Activated CD8-positive, alpha-beta T cell treated with anti-CD3 and anti-CD28 coated beads, Interleukin-2, amount 10 ng/mL, durations not matched to agents 7 days and 5 days (primary cell): Measurements from ENCODE around the gene TUSC7. TPM values are rescaled to one million over a fixed set of nuclear protein-coding genes. Genes with fewer than 3 reads are reported as not detected.

Experiments used
- ATAC-seq: fragments of 150-1000 bp; cut with Tn5 transposase; one replicate; pipeline ENCODE4 v1.10.0; 2021; ENCODE audit warnings: moderate library complexity
- CTCF ChIA-PET: fragments of 350-600 bp; sonication (Branson Sonifier 250); formaldehyde crosslinking; loops from one replicate; lab custom pipeline; 2021; ENCODE audit warnings: antibody characterized with exemption; lab: Charles Lee
- POLR2A ChIA-PET: fragments of 350-600 bp; sonication (Branson Sonifier 250); formaldehyde crosslinking; loops from one replicate; lab custom pipeline; 2021; ENCODE audit warnings: antibody characterized with exemption; lab: Charles Lee
- DNase-seq: peaks from one replicate; pipeline ENCODE4 v3.0.0-alpha.2; 2020
- H3K27ac Mint-ChIP-seq: one replicate; pipeline ENCODE4 v1.8.0; 2021; ENCODE audit warnings: mild to moderate bottlenecking, mixed read lengths
- H3K27me3 Mint-ChIP-seq: one replicate; pipeline ENCODE4 v1.8.0; 2021; ENCODE audit warnings: low read depth, mixed read lengths
- H3K36me3 Mint-ChIP-seq: one replicate; pipeline ENCODE4 v1.8.0; 2021; ENCODE audit warnings: low read depth, mixed read lengths
- H3K4me1 Mint-ChIP-seq: one replicate; pipeline ENCODE4 v1.8.0; 2021; ENCODE audit warnings: low read depth, mixed read lengths
- H3K4me3 Mint-ChIP-seq: one replicate; pipeline ENCODE4 v1.8.0; 2021; ENCODE audit warnings: mild to moderate bottlenecking, mixed read lengths
- H3K9me3 Mint-ChIP-seq: one replicate; pipeline ENCODE4 v1.8.0; 2022; ENCODE audit warnings: mixed read lengths; ENCODE audit not compliant: insufficient read depth
- total RNA-seq, 2 experiments: library from RNA; stranded (reverse); gene quantifications; one replicate each; pipeline ENCODE4 v1.2.3, GENCODE V29; 2021

Gene TUSC7
- total RNA-seq, 2 experiments from 2014 or later, result not detected

- no peak for DNase-seq
- no peaks in the 10 kb centered on the region for H3K9me3 Mint-ChIP-seq
- no peaks in the 10 kb centered on the region for H3K27me3 Mint-ChIP-seq
- no peak overlapping the region for H3K27ac Mint-ChIP-seq
- no peak overlapping the region for H3K4me3 Mint-ChIP-seq
- no peaks in the 10 kb centered on the region for H3K36me3 Mint-ChIP-seq
- ChIA-PET CTCF (no interaction called here), POLR2A (no interaction called here)
- ATAC-seq, result no peak
- H3K4me1 Mint-ChIP-seq, result no peaks in the 10 kb centered on the region
Measured at GRCh38 chr3:116716490-116716889, 6.9 kb downstream of the TUSC7 start.

GRCh38 chr3:116717566-116717965 is 8.0 kb downstream of the TUSC7 start:
- ChIA-PET CTCF (no interaction called here), POLR2A (no interaction called here)
- ATAC-seq (no peak), DNase-seq (no peak)
- Mint-ChIP-seq H3K9me3 (no peaks in the 10 kb centered on the region), H3K27me3 (no peaks in the 10 kb centered on the region), H3K4me1 (no peaks in the 10 kb centered on the region), H3K36me3 (no peaks in the 10 kb centered on the region), H3K27ac (no peak overlapping the region), H3K4me3 (no peak overlapping the region)

GRCh38 chr3:116728454-116728853 is 18.9 kb downstream of the TUSC7 start:
- Mint-ChIP-seq H3K27me3 (no peaks in the 10 kb centered on the region), H3K9me3 (no peaks in the 10 kb centered on the region), H3K36me3 (no peaks in the 10 kb centered on the region), H3K27ac (no peak overlapping the region), H3K4me1 (no peaks in the 10 kb centered on the region), H3K4me3 (no peak overlapping the region)
- ATAC-seq, result no peak
- no peak for DNase-seq
- ChIA-PET CTCF (no interaction called here), POLR2A (no interaction called here)

- ChIA-PET POLR2A (no interaction called here), CTCF (no interaction called here)
- ATAC-seq (no peak), DNase-seq (no peak)
- Mint-ChIP-seq H3K27ac (no peak overlapping the region), H3K4me3 (no peak overlapping the region), H3K27me3 (no peaks in the 10 kb centered on the region), H3K4me1 (no peaks in the 10 kb centered on the region), H3K9me3 (no peaks in the 10 kb centered on the region), H3K36me3 (no peaks in the 10 kb centered on the region)
Measured at GRCh38 chr3:116734243-116734642, 24.7 kb downstream of the TUSC7 start.

GRCh38 chr3:116739678-116740077 is 30.1 kb downstream of the TUSC7 start:
- H3K27ac Mint-ChIP-seq, result no peak overlapping the region
- H3K4me1 Mint-ChIP-seq, result no peaks in the 10 kb centered on the region
- no peaks in the 10 kb centered on the region for H3K36me3 Mint-ChIP-seq
- no peaks in the 10 kb centered on the region for H3K9me3 Mint-ChIP-seq
- H3K27me3 Mint-ChIP-seq, result no peaks in the 10 kb centered on the region
- no peak overlapping the region for H3K4me3 Mint-ChIP-seq
- POLR2A ChIA-PET, result no interaction called here
- ATAC-seq (no peak), DNase-seq (no peak)
- CTCF ChIA-PET, result no interaction called here

GRCh38 chr3:116740293-116740692 is 30.7 kb downstream of the TUSC7 start:
- DNase-seq, result no peak
- H3K36me3 Mint-ChIP-seq, result no peaks in the 10 kb centered on the region
- H3K27ac Mint-ChIP-seq, result no peak overlapping the region
- ChIA-PET POLR2A (no interaction called here), CTCF (no interaction called here)
- H3K27me3 Mint-ChIP-seq, result no peaks in the 10 kb centered on the region
- no peak for ATAC-seq
- no peak overlapping the region for H3K4me3 Mint-ChIP-seq
- no peaks in the 10 kb centered on the region for H3K9me3 Mint-ChIP-seq
- no peaks in the 10 kb centered on the region for H3K4me1 Mint-ChIP-seq

- ChIA-PET CTCF (no interaction called here), POLR2A (no interaction called here)
- ATAC-seq (no peak), DNase-seq (no peak)
- Mint-ChIP-seq H3K4me1 (no peaks in the 10 kb centered on the region), H3K9me3 (no peaks in the 10 kb centered on the region), H3K27ac (no peak overlapping the region), H3K4me3 (no peak overlapping the region), H3K27me3 (no peaks in the 10 kb centered on the region), H3K36me3 (no peaks in the 10 kb centered on the region)
Measured at GRCh38 chr3:116741467-116741866, 31.9 kb downstream of the TUSC7 start.

- no peak for DNase-seq
- ChIA-PET CTCF (no interaction called here), POLR2A (no interaction called here)
- H3K9me3 Mint-ChIP-seq, result no peaks in the 10 kb centered on the region
- ATAC-seq, result no peak
- no peaks in the 10 kb centered on the region for H3K36me3 Mint-ChIP-seq
- no peak overlapping the region for H3K27ac Mint-ChIP-seq
- no peak overlapping the region for H3K4me3 Mint-ChIP-seq
- no peaks in the 10 kb centered on the region for H3K27me3 Mint-ChIP-seq
- H3K4me1 Mint-ChIP-seq, result no peaks in the 10 kb centered on the region
Measured at GRCh38 chr3:116743062-116743461, 33.5 kb downstream of the TUSC7 start.

GRCh38 chr3:116749388-116749787 is 39.8 kb downstream of the TUSC7 start:
- no peak overlapping the region for H3K27ac Mint-ChIP-seq
- no peaks in the 10 kb centered on the region for H3K27me3 Mint-ChIP-seq
- H3K4me1 Mint-ChIP-seq, result no peaks in the 10 kb centered on the region
- H3K4me3 Mint-ChIP-seq, result no peak overlapping the region
- no peaks in the 10 kb centered on the region for H3K9me3 Mint-ChIP-seq
- DNase-seq (no peak), ATAC-seq (no peak)
- no peaks in the 10 kb centered on the region for H3K36me3 Mint-ChIP-seq
- CTCF ChIA-PET, result interaction anchor here (0.8 kb wide), 1 partner anchor 22 kb away, joined by 5 read pairs; no protein-coding TSS in a partner anchor
- POLR2A ChIA-PET, result no interaction called here

- ChIA-PET CTCF (interaction anchor here (0.9 to 1.8 kb wide), 4 partner anchors 10 to 140 kb away, joined by 3 to 5 read pairs (median 4); no protein-coding TSS in a partner anchor), POLR2A (no interaction called here)
- ATAC-seq, result no peak
- Mint-ChIP-seq H3K27me3 (no peaks in the 10 kb centered on the region), H3K27ac (no peak overlapping the region), H3K9me3 (no peaks in the 10 kb centered on the region), H3K4me3 (no peak overlapping the region), H3K4me1 (no peaks in the 10 kb centered on the region), H3K36me3 (no peaks in the 10 kb centered on the region)
- no peak for DNase-seq
Measured at GRCh38 chr3:116757315-116757714, 47.7 kb downstream of the TUSC7 start.

- Mint-ChIP-seq H3K27me3 (no peaks in the 10 kb centered on the region), H3K9me3 (no peaks in the 10 kb centered on the region), H3K4me1 (no peaks in the 10 kb centered on the region), H3K4me3 (no peak overlapping the region), H3K27ac (no peak overlapping the region), H3K36me3 (no peaks in the 10 kb centered on the region)
- CTCF ChIA-PET, result interaction anchor here (1.6 kb wide), 1 partner anchor 11 kb away, joined by 5 read pairs; no protein-coding TSS in a partner anchor
- DNase-seq (no peak), ATAC-seq (no peak)
- POLR2A ChIA-PET, result no interaction called here
Measured at GRCh38 chr3:116759316-116759715, 49.7 kb downstream of the TUSC7 start.
